ENCODE data around the gene CA11. TPM values are rescaled to one million over a fixed set of nuclear protein-coding genes. Genes with fewer than 3 reads are reported as not detected.

The CA11 gene
- total RNA-seq, 1 donor from 2014 or later, result 9.5 TPM

DNA sequence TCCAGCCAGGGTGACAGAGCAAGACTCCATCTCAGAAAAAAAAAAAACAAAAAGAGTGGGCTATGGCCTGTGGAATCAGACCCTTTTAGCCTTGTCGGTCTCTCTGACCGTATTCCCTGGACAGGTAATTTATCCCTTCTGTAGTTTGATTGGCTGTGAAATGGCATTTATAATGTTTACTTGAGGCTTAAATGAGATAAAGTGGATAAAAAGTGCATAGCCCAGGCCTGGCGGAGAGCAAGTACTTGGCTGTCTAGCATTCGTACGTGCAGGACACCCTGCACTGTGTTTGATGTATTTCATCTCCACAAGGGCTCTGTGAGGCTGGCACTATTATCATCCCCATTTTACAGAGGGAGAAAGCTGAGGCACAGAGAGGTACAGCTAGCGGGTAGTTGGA is 19.8 kb upstream of the CA11 start:
- DNase-seq (ENCODE audit: low read depth) (no peak), FAIRE-seq (no peak)
- no peaks in the 10 kb centered on the region for H3K27me3 ChIP-seq (ENCODE audit: insufficient read depth, low read length)
- Mint-ChIP-seq H3K4me1 (ENCODE audit: low read depth, unreplicated experiment) (no peaks in the 10 kb centered on the region), H3K36me3 (ENCODE audit: low read depth, unreplicated experiment) (no peaks in the 10 kb centered on the region), H3K27me3 (ENCODE audit: low read depth, unreplicated experiment) (peaks cover 7% of the 10 kb centered on the region), H3K9me3 (ENCODE audit: unreplicated experiment) (no peaks in the 10 kb centered on the region), H3K27ac (ENCODE audit: unreplicated experiment) (no peak overlapping the region), H3K4me3 (ENCODE audit: unreplicated experiment) (no peak overlapping the region)
- H4K20me1 ChIP-seq (ENCODE audit: insufficient read depth, low read length), result no peaks in the 10 kb centered on the region
- no peak overlapping the region for H3K9ac ChIP-seq (ENCODE audit: low read length)
- TF ChIP-seq, protein P1, sequence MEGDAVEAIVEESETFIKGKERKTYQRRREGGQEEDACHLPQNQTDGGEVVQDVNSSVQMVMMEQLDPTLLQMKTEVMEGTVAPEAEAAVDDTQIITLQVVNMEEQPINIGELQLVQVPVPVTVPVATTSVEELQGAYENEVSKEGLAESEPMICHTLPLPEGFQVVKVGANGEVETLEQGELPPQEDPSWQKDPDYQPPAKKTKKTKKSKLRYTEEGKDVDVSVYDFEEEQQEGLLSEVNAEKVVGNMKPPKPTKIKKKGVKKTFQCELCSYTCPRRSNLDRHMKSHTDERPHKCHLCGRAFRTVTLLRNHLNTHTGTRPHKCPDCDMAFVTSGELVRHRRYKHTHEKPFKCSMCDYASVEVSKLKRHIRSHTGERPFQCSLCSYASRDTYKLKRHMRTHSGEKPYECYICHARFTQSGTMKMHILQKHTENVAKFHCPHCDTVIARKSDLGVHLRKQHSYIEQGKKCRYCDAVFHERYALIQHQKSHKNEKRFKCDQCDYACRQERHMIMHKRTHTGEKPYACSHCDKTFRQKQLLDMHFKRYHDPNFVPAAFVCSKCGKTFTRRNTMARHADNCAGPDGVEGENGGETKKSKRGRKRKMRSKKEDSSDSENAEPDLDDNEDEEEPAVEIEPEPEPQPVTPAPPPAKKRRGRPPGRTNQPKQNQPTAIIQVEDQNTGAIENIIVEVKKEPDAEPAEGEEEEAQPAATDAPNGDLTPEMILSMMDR (IDR thresholded peaks at IDR 0.05; ENCODE audit: insufficient read depth, low read depth, low read length), result no peak
- no peak for TF ChIP-seq EZH2 (IDR thresholded peaks at IDR 0.05; ENCODE audit: insufficient read depth, low read length)
- no peak overlapping the region for H3K4me2 ChIP-seq (ENCODE audit: low read length)
- no peaks in the 10 kb centered on the region for H3K79me2 ChIP-seq (ENCODE audit: insufficient read depth, low read length)
- no peaks in the 10 kb centered on the region for H3K4me1 ChIP-seq (ENCODE audit: insufficient read depth, low read length)
- H3K36me3 ChIP-seq (ENCODE audit: insufficient read depth, low read length), result no peaks in the 10 kb centered on the region
- H3K4me3 ChIP-seq (ENCODE audit: insufficient read depth, low read depth, low read length), result no peak overlapping the region
- H3K27ac ChIP-seq (ENCODE audit: low read depth, low read length), result no peak overlapping the region
- H3K9me3 ChIP-seq (ENCODE audit: insufficient read depth, low read depth, low read length), result peaks cover 3% of the 10 kb centered on the region
- no peak overlapping the region for H2AFZ ChIP-seq (ENCODE audit: low read depth, low read length)

GRCh38 chr19:48664476-48664875 is 18.5 kb upstream of the CA11 start:
- Histone ChIP-seq H3K4me1 (ENCODE audit: insufficient read depth, low read length) (no peaks in the 10 kb centered on the region), H3K9me3 (ENCODE audit: insufficient read depth, low read depth, low read length) (no peaks in the 10 kb centered on the region), H3K9ac (ENCODE audit: low read length) (no peak overlapping the region), H3K27me3 (ENCODE audit: insufficient read depth, low read length) (no peaks in the 10 kb centered on the region), H3K4me2 (ENCODE audit: low read length) (no peak overlapping the region), H3K79me2 (ENCODE audit: insufficient read depth, low read length) (no peaks in the 10 kb centered on the region), H3K36me3 (ENCODE audit: insufficient read depth, low read length) (no peaks in the 10 kb centered on the region), H2AFZ (ENCODE audit: low read depth, low read length) (no peak overlapping the region), H3K27ac (ENCODE audit: low read depth, low read length) (no peak overlapping the region), H3K4me3 (ENCODE audit: insufficient read depth, low read depth, low read length) (no peak overlapping the region), H4K20me1 (ENCODE audit: insufficient read depth, low read length) (no peaks in the 10 kb centered on the region)
- Mint-ChIP-seq H3K36me3 (ENCODE audit: low read depth, unreplicated experiment) (peaks cover 2% of the 10 kb centered on the region), H3K27me3 (ENCODE audit: low read depth, unreplicated experiment) (peaks cover 7% of the 10 kb centered on the region), H3K27ac (ENCODE audit: unreplicated experiment) (no peak overlapping the region), H3K4me3 (ENCODE audit: unreplicated experiment) (no peak overlapping the region), H3K9me3 (ENCODE audit: unreplicated experiment) (no peaks in the 10 kb centered on the region), H3K4me1 (ENCODE audit: low read depth, unreplicated experiment) (no peaks in the 10 kb centered on the region)
- FAIRE-seq (no peak), DNase-seq (ENCODE audit: low read depth) (no peak)
- TF ChIP-seq, protein P1 (IDR thresholded peaks at IDR 0.05; ENCODE audit: insufficient read depth, low read depth, low read length), result no peak
- TF ChIP-seq EZH2 (IDR thresholded peaks at IDR 0.05; ENCODE audit: insufficient read depth, low read length), result no peak

DNA sequence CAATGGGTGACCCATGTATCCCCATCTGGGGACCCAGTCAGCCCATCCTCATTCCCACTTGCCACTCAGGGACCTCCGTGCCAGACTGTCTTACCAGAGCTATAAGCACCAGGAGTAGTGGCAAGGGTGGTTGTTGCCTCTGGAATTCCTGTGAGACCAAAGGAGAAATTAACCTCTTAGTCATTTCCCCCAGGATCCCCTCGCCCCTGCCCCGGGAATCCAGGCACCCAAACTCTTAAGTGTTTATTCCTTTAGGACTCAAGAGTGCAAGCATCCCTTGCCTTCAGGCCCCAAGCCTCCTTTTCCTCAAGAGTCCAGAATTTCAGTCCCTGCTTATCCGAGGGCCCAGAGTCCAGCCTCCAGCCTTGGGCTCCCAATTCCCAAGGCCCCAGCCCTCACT is 17.7 kb upstream of the CA11 start:
- Histone ChIP-seq H3K9me3 (ENCODE audit: insufficient read depth, low read depth, low read length) (no peaks in the 10 kb centered on the region), H4K20me1 (ENCODE audit: insufficient read depth, low read length) (no peaks in the 10 kb centered on the region), H3K9ac (ENCODE audit: low read length) (no peak overlapping the region), H3K27me3 (ENCODE audit: insufficient read depth, low read length) (no peaks in the 10 kb centered on the region), H3K4me3 (ENCODE audit: insufficient read depth, low read depth, low read length) (no peak overlapping the region), H3K79me2 (ENCODE audit: insufficient read depth, low read length) (no peaks in the 10 kb centered on the region), H3K4me1 (ENCODE audit: insufficient read depth, low read length) (no peaks in the 10 kb centered on the region), H3K27ac (ENCODE audit: low read depth, low read length) (no peak overlapping the region), H3K4me2 (ENCODE audit: low read length) (no peak overlapping the region), H3K36me3 (ENCODE audit: insufficient read depth, low read length) (no peaks in the 10 kb centered on the region), H2AFZ (ENCODE audit: low read depth, low read length) (no peak overlapping the region)
- TF ChIP-seq, protein P1 (IDR thresholded peaks at IDR 0.05; ENCODE audit: insufficient read depth, low read depth, low read length), result no peak
- no peak for TF ChIP-seq EZH2 (IDR thresholded peaks at IDR 0.05; ENCODE audit: insufficient read depth, low read length)
- H3K4me3 Mint-ChIP-seq (ENCODE audit: unreplicated experiment), result no peak overlapping the region
- H3K27ac Mint-ChIP-seq (ENCODE audit: unreplicated experiment), result no peak overlapping the region
- peaks cover 2% of the 10 kb centered on the region for H3K36me3 Mint-ChIP-seq (ENCODE audit: low read depth, unreplicated experiment)
- H3K4me1 Mint-ChIP-seq (ENCODE audit: low read depth, unreplicated experiment), result no peaks in the 10 kb centered on the region
- no peak for DNase-seq (ENCODE audit: low read depth)
- H3K9me3 Mint-ChIP-seq (ENCODE audit: unreplicated experiment), result no peaks in the 10 kb centered on the region
- FAIRE-seq, result no peak
- peaks cover 9% of the 10 kb centered on the region for H3K27me3 Mint-ChIP-seq (ENCODE audit: low read depth, unreplicated experiment)
